MM.1S (cell line): ENCODE measurements around the gene FOXP1.

Experiments used
- EZH2 ChIP-seq: fragments of 300-600 bp; sonication (generic); optimal IDR thresholded peaks from 2 replicates; pipeline ENCODE3; 2017; ENCODE audit warnings: low read depth, mild to moderate bottlenecking, antibody characterized with exemption, low read length, mixed read lengths
- EZH2phosphoT487 ChIP-seq: fragments of 300-600 bp; sonication (generic); IDR thresholded peaks from 2 replicates; pipeline ENCODE4 v1.6.1; 2018; ENCODE audit warnings: antibody characterized with exemption, low read length
- TF ChIP-seq, protein P1 (sequence below): fragments of 300-600 bp; sonication (generic); IDR thresholded peaks from 2 replicates; pipeline ENCODE4 v1.5.1; 2016; ENCODE audit warnings: antibody characterized with exemption, low read length, mixed read lengths

DNA sequence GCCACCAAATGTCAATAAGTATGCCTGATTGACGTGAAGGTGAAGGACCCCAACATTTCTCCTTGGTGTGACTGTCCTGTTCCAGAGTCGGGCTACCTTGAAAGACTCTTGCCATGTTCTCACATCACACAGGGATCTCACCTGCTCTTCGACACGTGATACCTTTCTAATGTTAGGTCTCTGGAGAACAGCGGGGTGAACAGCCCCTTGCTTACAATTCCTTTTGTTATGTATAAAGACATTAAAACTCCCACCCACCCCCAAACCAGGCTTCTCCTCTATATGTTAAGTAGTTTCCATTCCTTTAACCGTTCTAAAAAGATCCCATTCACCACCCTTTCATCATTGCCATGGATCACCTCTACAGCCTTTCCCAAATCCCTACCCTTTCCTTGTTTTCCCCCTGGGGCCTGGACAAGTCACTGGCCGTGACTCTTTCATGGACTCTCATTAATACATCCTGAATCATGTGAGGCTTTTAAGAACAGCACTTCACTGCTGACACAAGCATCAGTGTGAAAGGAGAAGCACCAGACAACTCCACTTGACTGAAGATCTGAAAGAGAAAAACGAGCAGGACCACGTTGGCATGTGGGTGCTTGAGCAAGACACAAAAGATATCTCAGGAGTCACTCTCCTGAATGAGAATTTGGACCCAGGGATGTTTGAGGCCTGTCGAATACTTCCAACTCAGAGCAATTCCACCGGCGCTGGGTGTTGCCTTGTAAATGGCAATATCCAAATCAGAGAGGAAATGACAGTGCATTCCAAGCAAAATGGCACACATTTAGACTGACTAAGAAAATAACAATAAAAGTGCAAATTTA is 115.0 kb downstream of the FOXP1 start:
- TF ChIP-seq, protein P1, sequence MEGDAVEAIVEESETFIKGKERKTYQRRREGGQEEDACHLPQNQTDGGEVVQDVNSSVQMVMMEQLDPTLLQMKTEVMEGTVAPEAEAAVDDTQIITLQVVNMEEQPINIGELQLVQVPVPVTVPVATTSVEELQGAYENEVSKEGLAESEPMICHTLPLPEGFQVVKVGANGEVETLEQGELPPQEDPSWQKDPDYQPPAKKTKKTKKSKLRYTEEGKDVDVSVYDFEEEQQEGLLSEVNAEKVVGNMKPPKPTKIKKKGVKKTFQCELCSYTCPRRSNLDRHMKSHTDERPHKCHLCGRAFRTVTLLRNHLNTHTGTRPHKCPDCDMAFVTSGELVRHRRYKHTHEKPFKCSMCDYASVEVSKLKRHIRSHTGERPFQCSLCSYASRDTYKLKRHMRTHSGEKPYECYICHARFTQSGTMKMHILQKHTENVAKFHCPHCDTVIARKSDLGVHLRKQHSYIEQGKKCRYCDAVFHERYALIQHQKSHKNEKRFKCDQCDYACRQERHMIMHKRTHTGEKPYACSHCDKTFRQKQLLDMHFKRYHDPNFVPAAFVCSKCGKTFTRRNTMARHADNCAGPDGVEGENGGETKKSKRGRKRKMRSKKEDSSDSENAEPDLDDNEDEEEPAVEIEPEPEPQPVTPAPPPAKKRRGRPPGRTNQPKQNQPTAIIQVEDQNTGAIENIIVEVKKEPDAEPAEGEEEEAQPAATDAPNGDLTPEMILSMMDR = no peak
- TF ChIP-seq EZH2 (no peak), EZH2phosphoT487 (no peak)
